Measurements from ENCODE around the gene ZNF319. TPM values are rescaled to one million over a fixed set of nuclear protein-coding genes. Genes with fewer than 3 reads are reported as not detected.
A peak's percentile ranks its signal among the peaks of the same experiment; 100 is the strongest.

The ZNF319 gene
- total and polyA plus RNA-seq, 5 donors from 2014 or later: 2.6 to 13.2 (median 6.0) TPM

- no peaks in the 10 kb centered on the region for H3K27me3 ChIP-seq (ENCODE audit: control insufficient read depth, insufficient read depth, low read length)
- Mint-ChIP-seq H3K4me3 (no peak overlapping the region), H3K36me3 (peaks cover 6% of the 10 kb centered on the region), H3K4me1 (peaks cover 0 to 32% (median 9%) of the 10 kb centered on the region in 4 donors), H3K27me3 (no peaks in the 10 kb centered on the region), H3K27ac (peak overlapping the region in 1 of 3 donors; percentile 82), H3K9me3 (no peaks in the 10 kb centered on the region)
- H3K4me3 ChIP-seq (ENCODE audit: low read depth, low read length): no peak overlapping the region
- H3K27ac ChIP-seq (ENCODE audit: insufficient read depth, low read length, poor library complexity, severe bottlenecking): no peak overlapping the region
- H3K9me3 ChIP-seq (ENCODE audit: control insufficient read depth in 2 of 2, low read length in 2 of 2): no peaks in the 10 kb centered on the region
- DNase-seq (no peak), ATAC-seq (ENCODE audit: low read depth in 2 of 2) (no peak)
- peaks cover 11% of the 10 kb centered on the region for H3K36me3 ChIP-seq (ENCODE audit: control insufficient read depth, insufficient read depth, low read length)
- peaks cover 18% of the 10 kb centered on the region for H3K4me1 ChIP-seq (ENCODE audit: control insufficient read depth, insufficient read depth, low read length, poor library complexity, severe bottlenecking)
Measured at GRCh38 chr16:57991551-57992059, 8.9 kb downstream of the ZNF319 start.

GRCh38 chr16:57988929-57989328, 11.5 kb downstream of the ZNF319 start:
- ATAC-seq (ENCODE audit: low read depth in 2 of 2): no peak
- Histone ChIP-seq H3K27me3 (ENCODE audit: control insufficient read depth, insufficient read depth, low read length) (no peaks in the 10 kb centered on the region), H3K27ac (ENCODE audit: insufficient read depth, low read length, poor library complexity, severe bottlenecking) (no peak overlapping the region), H3K4me1 (ENCODE audit: control insufficient read depth, insufficient read depth, low read length, poor library complexity, severe bottlenecking) (peaks cover 19% of the 10 kb centered on the region), H3K36me3 (ENCODE audit: control insufficient read depth, insufficient read depth, low read length) (no peaks in the 10 kb centered on the region), H3K9me3 (ENCODE audit: control insufficient read depth in 2 of 2, low read length in 2 of 2) (no peaks in the 10 kb centered on the region), H3K4me3 (ENCODE audit: low read depth, low read length) (no peak overlapping the region)
- H3K27me3 Mint-ChIP-seq: peaks cover 4% of the 10 kb centered on the region
- no peaks in the 10 kb centered on the region for H3K36me3 Mint-ChIP-seq
- peaks cover 0 to 32% (median 9%) of the 10 kb centered on the region in 4 donors for H3K4me1 Mint-ChIP-seq
- H3K4me3 Mint-ChIP-seq: no peak overlapping the region
- no peak for DNase-seq
- H3K27ac Mint-ChIP-seq: peak overlapping the region in 2 of 3 donors; percentile 20 to 39
- no peaks in the 10 kb centered on the region for H3K9me3 Mint-ChIP-seq

- Mint-ChIP-seq H3K27me3 (peaks cover 4% of the 10 kb centered on the region), H3K4me1 (peaks cover 0 to 21% (median 7%) of the 10 kb centered on the region in 4 donors), H3K4me3 (no peak overlapping the region), H3K36me3 (no peaks in the 10 kb centered on the region), H3K9me3 (no peaks in the 10 kb centered on the region), H3K27ac (peak overlapping the region in 1 of 3 donors; percentile 26)
- no peaks in the 10 kb centered on the region for H3K9me3 ChIP-seq (ENCODE audit: control insufficient read depth in 2 of 2, low read length in 2 of 2)
- H3K4me1 ChIP-seq (ENCODE audit: control insufficient read depth, insufficient read depth, low read length, poor library complexity, severe bottlenecking): peaks cover 18% of the 10 kb centered on the region
- DNase-seq (no peak), ATAC-seq (ENCODE audit: low read depth in 2 of 2) (no peak)
- no peaks in the 10 kb centered on the region for H3K36me3 ChIP-seq (ENCODE audit: control insufficient read depth, insufficient read depth, low read length)
- no peak overlapping the region for H3K4me3 ChIP-seq (ENCODE audit: low read depth, low read length)
- H3K27ac ChIP-seq (ENCODE audit: insufficient read depth, low read length, poor library complexity, severe bottlenecking): no peak overlapping the region
- no peaks in the 10 kb centered on the region for H3K27me3 ChIP-seq (ENCODE audit: control insufficient read depth, insufficient read depth, low read length)
Measured at GRCh38 chr16:57987441-57988177, 12.9 kb downstream of the ZNF319 start.

- H3K27me3 Mint-ChIP-seq: peaks cover 4% of the 10 kb centered on the region
- H3K4me3 Mint-ChIP-seq: peak overlapping the region; percentile 53 to 96 (median 86)
Measured at GRCh38 chr16:57986196-57986595, 14.3 kb downstream of the ZNF319 start.

GRCh38 chr16:57985204-57986181, 15.0 kb downstream of the ZNF319 start:
- Histone ChIP-seq H3K36me3 (ENCODE audit: control insufficient read depth, insufficient read depth, low read length) (no peaks in the 10 kb centered on the region), H3K4me3 (ENCODE audit: low read depth, low read length) (peak overlapping the region; percentile 19), H3K4me1 (ENCODE audit: control insufficient read depth, insufficient read depth, low read length, poor library complexity, severe bottlenecking) (peaks cover 18% of the 10 kb centered on the region), H3K9me3 (ENCODE audit: control insufficient read depth in 2 of 2, low read length in 2 of 2) (no peaks in the 10 kb centered on the region), H3K27ac (ENCODE audit: insufficient read depth, low read length, poor library complexity, severe bottlenecking) (peak overlapping the region; percentile 63), H3K27me3 (ENCODE audit: control insufficient read depth, insufficient read depth, low read length) (no peaks in the 10 kb centered on the region)
- ATAC-seq (ENCODE audit: low read depth in 2 of 2) (peak; percentile 28 to 49), DNase-seq (no peak)
- H3K36me3 Mint-ChIP-seq: no peaks in the 10 kb centered on the region
- no peaks in the 10 kb centered on the region for H3K9me3 Mint-ChIP-seq
- peaks cover 6% of the 10 kb centered on the region for H3K27me3 Mint-ChIP-seq
- peak overlapping the region; percentile 82 to 96 (median 89) for H3K4me3 Mint-ChIP-seq
- peaks cover 0 to 20% (median 6%) of the 10 kb centered on the region in 4 donors for H3K4me1 Mint-ChIP-seq
- peak overlapping the region; percentile 56 to 94 (median 67) for H3K27ac Mint-ChIP-seq

More at GRCh38 chr16:57986196-57986595, 14.3 kb downstream of the ZNF319 start:
- H3K9me3 Mint-ChIP-seq: no peaks in the 10 kb centered on the region
- H3K27me3 ChIP-seq (ENCODE audit: control insufficient read depth, insufficient read depth, low read length): no peaks in the 10 kb centered on the region
- DNase-seq (no peak), ATAC-seq (ENCODE audit: low read depth in 2 of 2) (no peak)
- H3K27ac ChIP-seq (ENCODE audit: insufficient read depth, low read length, poor library complexity, severe bottlenecking): peak overlapping the region; percentile 63
- peak overlapping the region in 1 of 3 donors; percentile 94 for H3K27ac Mint-ChIP-seq
- no peaks in the 10 kb centered on the region for H3K9me3 ChIP-seq (ENCODE audit: control insufficient read depth in 2 of 2, low read length in 2 of 2)
- H3K4me1 Mint-ChIP-seq: peaks cover 0 to 20% (median 6%) of the 10 kb centered on the region in 4 donors
- H3K4me3 ChIP-seq (ENCODE audit: low read depth, low read length): no peak overlapping the region
- no peaks in the 10 kb centered on the region for H3K36me3 ChIP-seq (ENCODE audit: control insufficient read depth, insufficient read depth, low read length)
- H3K4me1 ChIP-seq (ENCODE audit: control insufficient read depth, insufficient read depth, low read length, poor library complexity, severe bottlenecking): peaks cover 18% of the 10 kb centered on the region
- no peaks in the 10 kb centered on the region for H3K36me3 Mint-ChIP-seq

- H3K4me3 Mint-ChIP-seq: peak overlapping the region; percentile 82 to 96 (median 86)
- Histone ChIP-seq H3K4me1 (ENCODE audit: control insufficient read depth, insufficient read depth, low read length, poor library complexity, severe bottlenecking) (peaks cover 18% of the 10 kb centered on the region), H3K4me3 (ENCODE audit: low read depth, low read length) (no peak overlapping the region), H3K36me3 (ENCODE audit: control insufficient read depth, insufficient read depth, low read length) (no peaks in the 10 kb centered on the region), H3K9me3 (ENCODE audit: control insufficient read depth in 2 of 2, low read length in 2 of 2) (no peaks in the 10 kb centered on the region), H3K27me3 (ENCODE audit: control insufficient read depth, insufficient read depth, low read length) (no peaks in the 10 kb centered on the region), H3K27ac (ENCODE audit: insufficient read depth, low read length, poor library complexity, severe bottlenecking) (peak overlapping the region; percentile 63)
- H3K27me3 Mint-ChIP-seq: peaks cover 10% of the 10 kb centered on the region
- H3K36me3 Mint-ChIP-seq: no peaks in the 10 kb centered on the region
- ATAC-seq (ENCODE audit: low read depth in 2 of 2): peak; percentile 97 to 98
- H3K27ac Mint-ChIP-seq: peak overlapping the region; percentile 56 to 94 (median 67)
- peak; percentile 90 to 92 (median 92) for DNase-seq
- H3K4me1 Mint-ChIP-seq: peaks cover 0 to 20% (median 6%) of the 10 kb centered on the region in 4 donors
- no peaks in the 10 kb centered on the region for H3K9me3 Mint-ChIP-seq
Measured at GRCh38 chr16:57984443-57985203, 15.8 kb downstream of the ZNF319 start.

GRCh38 chr16:57982385-57982784, 18.1 kb downstream of the ZNF319 start:
- peaks cover 13% of the 10 kb centered on the region for H3K27me3 Mint-ChIP-seq
- H3K27ac Mint-ChIP-seq: no peak overlapping the region
- H3K36me3 Mint-ChIP-seq: no peaks in the 10 kb centered on the region
- peak overlapping the region in 2 of 4 donors; percentile 10 to 40 for H3K4me3 Mint-ChIP-seq
- H3K4me1 ChIP-seq (ENCODE audit: control insufficient read depth, insufficient read depth, low read length, poor library complexity, severe bottlenecking): peaks cover 18% of the 10 kb centered on the region
- no peak for DNase-seq
- H3K9me3 Mint-ChIP-seq: no peaks in the 10 kb centered on the region
- peaks cover 0 to 20% (median 6%) of the 10 kb centered on the region in 4 donors for H3K4me1 Mint-ChIP-seq
- H3K4me3 ChIP-seq (ENCODE audit: low read depth, low read length): no peak overlapping the region
- H3K36me3 ChIP-seq (ENCODE audit: control insufficient read depth, insufficient read depth, low read length): no peaks in the 10 kb centered on the region
- no peak for ATAC-seq (ENCODE audit: low read depth in 2 of 2)
- no peaks in the 10 kb centered on the region for H3K27me3 ChIP-seq (ENCODE audit: control insufficient read depth, insufficient read depth, low read length)
- no peak overlapping the region for H3K27ac ChIP-seq (ENCODE audit: insufficient read depth, low read length, poor library complexity, severe bottlenecking)
- H3K9me3 ChIP-seq (ENCODE audit: control insufficient read depth in 2 of 2, low read length in 2 of 2): no peaks in the 10 kb centered on the region

Measured in CD4-positive, CD25-positive, alpha-beta regulatory T cell (primary cell).